ENCODE results near the gene PDXDC1.

PDXDC1 gene

GRCh38 chr16:15034266-15035162 is 59.7 kb downstream of the PDXDC1 start:
- Histone ChIP-seq H3K4me3 (ENCODE audit: low read depth in 1 of 2, low read length in 1 of 2) (no peak overlapping the region), H3K27ac (no peak overlapping the region), H3K9me3 (no peaks in the 10 kb centered on the region), H3K4me1 (ENCODE audit: control insufficient read depth in 1 of 2, insufficient read depth in 1 of 2, low read depth in 1 of 2, low read length in 1 of 2) (peaks cover 12 to 15% of the 10 kb centered on the region in 2 experiments), H3K36me3 (peaks cover 84% of the 10 kb centered on the region), H3K27me3 (no peaks in the 10 kb centered on the region)
- TF ChIP-seq CTCF (IDR thresholded peaks at IDR 0.05) = no peak

GRCh38 chr16:15035163-15035729 is 60.4 kb downstream of the PDXDC1 start:
- H3K4me1 ChIP-seq (ENCODE audit: control insufficient read depth in 1 of 2, insufficient read depth in 1 of 2, low read depth in 1 of 2, low read length in 1 of 2) = peaks cover 12 to 15% of the 10 kb centered on the region in 2 experiments
- peaks cover 87% of the 10 kb centered on the region for H3K36me3 ChIP-seq
- no peak overlapping the region for H3K4me3 ChIP-seq (ENCODE audit: low read depth in 1 of 2, low read length in 1 of 2)
- no peaks in the 10 kb centered on the region for H3K27me3 ChIP-seq
- H3K27ac ChIP-seq = peak overlapping the region; percentile 48
- TF ChIP-seq CTCF (IDR thresholded peaks at IDR 0.05) = no peak
- no peaks in the 10 kb centered on the region for H3K9me3 ChIP-seq

GRCh38 chr16:15037003-15037402 is 62.2 kb downstream of the PDXDC1 start:
- Histone ChIP-seq H3K27me3 (no peaks in the 10 kb centered on the region), H3K4me3 (ENCODE audit: low read depth in 1 of 2, low read length in 1 of 2) (no peak overlapping the region), H3K9me3 (no peaks in the 10 kb centered on the region), H3K27ac (no peak overlapping the region), H3K4me1 (ENCODE audit: control insufficient read depth in 1 of 2, insufficient read depth in 1 of 2, low read depth in 1 of 2, low read length in 1 of 2) (peaks cover 2% of the 10 kb centered on the region in 2 experiments), H3K36me3 (peaks cover 93% of the 10 kb centered on the region)
- no peak for TF ChIP-seq CTCF (IDR thresholded peaks at IDR 0.05)

- H3K4me3 ChIP-seq (ENCODE audit: low read depth in 1 of 2, low read length in 1 of 2) = no peak overlapping the region
- no peaks in the 10 kb centered on the region for H3K27me3 ChIP-seq
- H3K27ac ChIP-seq = no peak overlapping the region
- H3K9me3 ChIP-seq = no peaks in the 10 kb centered on the region
- no peaks in the 10 kb centered on the region for H3K4me1 ChIP-seq (ENCODE audit: control insufficient read depth in 1 of 2, insufficient read depth in 1 of 2, low read depth in 1 of 2, low read length in 1 of 2)
- peaks cover 89% of the 10 kb centered on the region for H3K36me3 ChIP-seq
- no peak for TF ChIP-seq CTCF (IDR thresholded peaks at IDR 0.05)
Measured at GRCh38 chr16:15037745-15038144, 62.9 kb downstream of the PDXDC1 start.

GRCh38 chr16:15038689-15039088 is 63.9 kb downstream of the PDXDC1 start:
- H3K9me3 ChIP-seq = no peaks in the 10 kb centered on the region
- TF ChIP-seq CTCF (IDR thresholded peaks at IDR 0.05) = no peak
- no peaks in the 10 kb centered on the region for H3K4me1 ChIP-seq (ENCODE audit: control insufficient read depth in 1 of 2, insufficient read depth in 1 of 2, low read depth in 1 of 2, low read length in 1 of 2)
- no peak overlapping the region for H3K4me3 ChIP-seq (ENCODE audit: low read depth in 1 of 2, low read length in 1 of 2)
- no peak overlapping the region for H3K27ac ChIP-seq
- H3K36me3 ChIP-seq = peaks cover 87% of the 10 kb centered on the region
- H3K27me3 ChIP-seq = no peaks in the 10 kb centered on the region
